ACHN (cell line): ENCODE data around the gene LPAR1.

Experiments
- DNase-seq: peaks from one replicate; pipeline ENCODE4 v3.0.0-alpha.2; 2015
- in situ Hi-C: cut with HindIII; loops from 2 replicates; pipeline ENCODE4 v1.10.0; 2017; ENCODE audit warnings: low sequenced_read_pairs, low pct_ligation_motif_present, low pct_unique_long_range_greater_than_20kb

Gene LPAR1

GRCh38 chr9:110977259-110977709, 61.0 kb downstream of the LPAR1 start:
- DNase-seq = peak; percentile 41
- in situ Hi-C loops = no loop called here

GRCh38 chr9:110975969-110976368, 62.3 kb downstream of the LPAR1 start:
- in situ Hi-C loops = no loop called here
- DNase-seq = no peak

- DNase-seq = no peak
- in situ Hi-C loops = no loop called here
These were observed 63.0 kb downstream of the LPAR1 start for GRCh38 chr9:110975278-110975677.

- in situ Hi-C loops = no loop called here
- no peak for DNase-seq
These were observed 66.6 kb downstream of the LPAR1 start for GRCh38 chr9:110971705-110972104.

GRCh38 chr9:110971234-110971633, 67.0 kb downstream of the LPAR1 start:
- in situ Hi-C loops = no loop called here
- DNase-seq = no peak

- in situ Hi-C loops = no loop called here
- peak; percentile 33 for DNase-seq
These were observed 68.3 kb downstream of the LPAR1 start for GRCh38 chr9:110969971-110970386.

GRCh38 chr9:110968096-110968495, 70.2 kb downstream of the LPAR1 start:
- DNase-seq = no peak
- in situ Hi-C loops = no loop called here

GRCh38 chr9:110967196-110967595, 71.1 kb downstream of the LPAR1 start:
- DNase-seq = no peak
- in situ Hi-C loops = no loop called here

GRCh38 chr9:110960288-110960687, 78.0 kb downstream of the LPAR1 start:
- in situ Hi-C loops = no loop called here
- DNase-seq = no peak

GRCh38 chr9:110958847-110959246, 79.4 kb downstream of the LPAR1 start:
- DNase-seq = no peak
- in situ Hi-C loops = no loop called here

- in situ Hi-C loops = no loop called here
- no peak for DNase-seq
These were observed 83.4 kb downstream of the LPAR1 start for GRCh38 chr9:110954822-110955291.

- in situ Hi-C loops = no loop called here
- no peak for DNase-seq
These were observed 85.8 kb downstream of the LPAR1 start for GRCh38 chr9:110952540-110952859.

- DNase-seq = no peak
These were observed 86.3 kb downstream of the LPAR1 start for GRCh38 chr9:110951805-110952539.

GRCh38 chr9:110950041-110950645, 88.1 kb downstream of the LPAR1 start:
- in situ Hi-C loops = no loop called here
- no peak for DNase-seq

More at GRCh38 chr9:110951805-110952539, 86.3 kb downstream of the LPAR1 start:
- in situ Hi-C loops = no loop called here

- in situ Hi-C loops = no loop called here
- no peak for DNase-seq
These were observed 89.2 kb downstream of the LPAR1 start for GRCh38 chr9:110949081-110949480.

GRCh38 chr9:110947491-110948044, 90.7 kb downstream of the LPAR1 start:
- no peak for DNase-seq
- in situ Hi-C loops = no loop called here

GRCh38 chr9:110942522-110942921, 95.7 kb downstream of the LPAR1 start:
- DNase-seq = peak; percentile 19
- in situ Hi-C loops = no loop called here

- in situ Hi-C loops = no loop called here
- no peak for DNase-seq
These were observed 97.2 kb downstream of the LPAR1 start for GRCh38 chr9:110940951-110941557.

- no peak for DNase-seq
- in situ Hi-C loops = no loop called here
These were observed 98.7 kb downstream of the LPAR1 start for GRCh38 chr9:110939573-110939972.
